Measurements from ENCODE around the gene IFNAR1. TPM values are rescaled to one million over a fixed set of nuclear protein-coding genes. Genes with fewer than 3 reads are reported as not detected.

IFNAR1 gene
- polyA plus RNA-seq, 1 donor from 2014 or later, result 15.5 TPM

- H2AFZ ChIP-seq (ENCODE audit: low read depth, low read length), result no peak overlapping the region
- no peaks in the 10 kb centered on the region for H4K20me1 ChIP-seq (ENCODE audit: insufficient read depth)
- no peaks in the 10 kb centered on the region for H3K27me3 ChIP-seq (ENCODE audit: insufficient read depth, low read depth, low read length)
- no peak for TF ChIP-seq TAF1 (IDR thresholded peaks at IDR 0.05; ENCODE audit: low read depth)
- TF ChIP-seq EP300 (conservative IDR thresholded peaks at IDR 0.05; ENCODE audit: poor library complexity, severe bottlenecking), result no peak
- TF ChIP-seq SMC3 (conservative IDR thresholded peaks at IDR 0.05; ENCODE audit: poor library complexity), result no peak
- TF ChIP-seq, protein P1, sequence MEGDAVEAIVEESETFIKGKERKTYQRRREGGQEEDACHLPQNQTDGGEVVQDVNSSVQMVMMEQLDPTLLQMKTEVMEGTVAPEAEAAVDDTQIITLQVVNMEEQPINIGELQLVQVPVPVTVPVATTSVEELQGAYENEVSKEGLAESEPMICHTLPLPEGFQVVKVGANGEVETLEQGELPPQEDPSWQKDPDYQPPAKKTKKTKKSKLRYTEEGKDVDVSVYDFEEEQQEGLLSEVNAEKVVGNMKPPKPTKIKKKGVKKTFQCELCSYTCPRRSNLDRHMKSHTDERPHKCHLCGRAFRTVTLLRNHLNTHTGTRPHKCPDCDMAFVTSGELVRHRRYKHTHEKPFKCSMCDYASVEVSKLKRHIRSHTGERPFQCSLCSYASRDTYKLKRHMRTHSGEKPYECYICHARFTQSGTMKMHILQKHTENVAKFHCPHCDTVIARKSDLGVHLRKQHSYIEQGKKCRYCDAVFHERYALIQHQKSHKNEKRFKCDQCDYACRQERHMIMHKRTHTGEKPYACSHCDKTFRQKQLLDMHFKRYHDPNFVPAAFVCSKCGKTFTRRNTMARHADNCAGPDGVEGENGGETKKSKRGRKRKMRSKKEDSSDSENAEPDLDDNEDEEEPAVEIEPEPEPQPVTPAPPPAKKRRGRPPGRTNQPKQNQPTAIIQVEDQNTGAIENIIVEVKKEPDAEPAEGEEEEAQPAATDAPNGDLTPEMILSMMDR (IDR thresholded peaks at IDR 0.05; ENCODE audit: poor library complexity, severe bottlenecking), result no peak
- no peak for TF ChIP-seq MXI1 (conservative IDR thresholded peaks at IDR 0.05; ENCODE audit: poor library complexity, severe bottlenecking)
- TF ChIP-seq, protein P2, sequence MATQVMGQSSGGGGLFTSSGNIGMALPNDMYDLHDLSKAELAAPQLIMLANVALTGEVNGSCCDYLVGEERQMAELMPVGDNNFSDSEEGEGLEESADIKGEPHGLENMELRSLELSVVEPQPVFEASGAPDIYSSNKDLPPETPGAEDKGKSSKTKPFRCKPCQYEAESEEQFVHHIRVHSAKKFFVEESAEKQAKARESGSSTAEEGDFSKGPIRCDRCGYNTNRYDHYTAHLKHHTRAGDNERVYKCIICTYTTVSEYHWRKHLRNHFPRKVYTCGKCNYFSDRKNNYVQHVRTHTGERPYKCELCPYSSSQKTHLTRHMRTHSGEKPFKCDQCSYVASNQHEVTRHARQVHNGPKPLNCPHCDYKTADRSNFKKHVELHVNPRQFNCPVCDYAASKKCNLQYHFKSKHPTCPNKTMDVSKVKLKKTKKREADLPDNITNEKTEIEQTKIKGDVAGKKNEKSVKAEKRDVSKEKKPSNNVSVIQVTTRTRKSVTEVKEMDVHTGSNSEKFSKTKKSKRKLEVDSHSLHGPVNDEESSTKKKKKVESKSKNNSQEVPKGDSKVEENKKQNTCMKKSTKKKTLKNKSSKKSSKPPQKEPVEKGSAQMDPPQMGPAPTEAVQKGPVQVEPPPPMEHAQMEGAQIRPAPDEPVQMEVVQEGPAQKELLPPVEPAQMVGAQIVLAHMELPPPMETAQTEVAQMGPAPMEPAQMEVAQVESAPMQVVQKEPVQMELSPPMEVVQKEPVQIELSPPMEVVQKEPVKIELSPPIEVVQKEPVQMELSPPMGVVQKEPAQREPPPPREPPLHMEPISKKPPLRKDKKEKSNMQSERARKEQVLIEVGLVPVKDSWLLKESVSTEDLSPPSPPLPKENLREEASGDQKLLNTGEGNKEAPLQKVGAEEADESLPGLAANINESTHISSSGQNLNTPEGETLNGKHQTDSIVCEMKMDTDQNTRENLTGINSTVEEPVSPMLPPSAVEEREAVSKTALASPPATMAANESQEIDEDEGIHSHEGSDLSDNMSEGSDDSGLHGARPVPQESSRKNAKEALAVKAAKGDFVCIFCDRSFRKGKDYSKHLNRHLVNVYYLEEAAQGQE (IDR thresholded peaks at IDR 0.05; ENCODE audit: borderline replicate concordance), result no peak
- TF ChIP-seq POLR2AphosphoS5 (IDR thresholded peaks at IDR 0.05), result no peak
- no peak for TF ChIP-seq EZH2 (IDR thresholded peaks at IDR 0.05; ENCODE audit: borderline replicate concordance, insufficient read depth, low read length, poor library complexity, severe bottlenecking)
- TF ChIP-seq RAD21 (conservative IDR thresholded peaks at IDR 0.05), result no peak
- H3K9me2 ChIP-seq (ENCODE audit: insufficient read depth, low read length), result no peaks in the 10 kb centered on the region
- no peaks in the 10 kb centered on the region for H3F3A ChIP-seq (ENCODE audit: insufficient read depth, low read length, poor library complexity, severe bottlenecking)
- no peak overlapping the region for H3K27ac ChIP-seq (ENCODE audit: low read length)
- no peaks in the 10 kb centered on the region for H3K36me3 ChIP-seq (ENCODE audit: insufficient read depth, low read length)
- H3K4me2 ChIP-seq (ENCODE audit: low read length), result no peak overlapping the region
- H3K79me2 ChIP-seq (replicated peaks; ENCODE audit: insufficient read depth, low read length), result no peaks in the 10 kb centered on the region
- H3K4me3 ChIP-seq (ENCODE audit: low read length), result no peak overlapping the region
- no peak overlapping the region for H3K9ac ChIP-seq (ENCODE audit: low read length)
- no peaks in the 10 kb centered on the region for H3K9me3 ChIP-seq (ENCODE audit: low read length)
These were observed 49.8 kb downstream of the IFNAR1 start for GRCh38 chr21:33374450-33375096.

DNA sequence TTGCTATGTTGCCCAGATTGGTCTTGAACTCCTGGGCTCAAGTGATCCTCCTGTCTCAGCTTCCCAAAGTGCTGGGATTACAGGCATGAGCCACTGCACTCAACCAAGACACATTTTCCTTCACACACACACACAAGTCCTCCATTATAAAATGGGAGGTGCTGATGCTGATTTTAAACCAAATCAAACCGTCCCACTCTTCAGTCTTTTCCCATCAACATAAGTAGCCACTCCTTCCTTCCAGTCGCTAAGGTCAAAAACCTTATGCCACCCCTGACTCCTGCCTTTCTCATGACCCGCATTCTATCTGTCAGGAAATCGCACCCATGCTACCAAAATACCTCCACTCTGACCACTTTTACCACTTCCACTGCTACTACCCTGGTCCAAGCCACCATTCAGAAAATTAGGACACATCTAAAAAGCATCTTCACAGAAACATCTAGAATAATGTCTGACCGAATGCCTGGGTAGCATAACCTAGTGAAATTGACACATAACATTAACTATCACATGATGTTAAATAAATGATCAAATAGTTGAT, 50.4 kb downstream of the IFNAR1 start:
- no peak for TF ChIP-seq RAD21 (conservative IDR thresholded peaks at IDR 0.05)
- TF ChIP-seq EZH2 (IDR thresholded peaks at IDR 0.05; ENCODE audit: borderline replicate concordance, insufficient read depth, low read length, poor library complexity, severe bottlenecking), result no peak
- TF ChIP-seq, protein P1 (IDR thresholded peaks at IDR 0.05; ENCODE audit: poor library complexity, severe bottlenecking), result no peak
- Histone ChIP-seq H3K79me2 (replicated peaks; ENCODE audit: insufficient read depth, low read length) (no peaks in the 10 kb centered on the region), H3K9ac (ENCODE audit: low read length) (no peak overlapping the region), H3K9me3 (ENCODE audit: low read length) (no peaks in the 10 kb centered on the region), H3K4me2 (ENCODE audit: low read length) (no peak overlapping the region), H2AFZ (ENCODE audit: low read depth, low read length) (no peak overlapping the region), H3K4me3 (ENCODE audit: low read length) (no peak overlapping the region), H3K9me2 (ENCODE audit: insufficient read depth, low read length) (no peaks in the 10 kb centered on the region), H3F3A (ENCODE audit: insufficient read depth, low read length, poor library complexity, severe bottlenecking) (no peaks in the 10 kb centered on the region), H3K27me3 (ENCODE audit: insufficient read depth, low read depth, low read length) (no peaks in the 10 kb centered on the region), H4K20me1 (ENCODE audit: insufficient read depth) (no peaks in the 10 kb centered on the region), H3K36me3 (ENCODE audit: insufficient read depth, low read length) (no peaks in the 10 kb centered on the region), H3K27ac (ENCODE audit: low read length) (no peak overlapping the region)
